ENCODE data around the gene OR4K14. TPM values are rescaled to one million over a fixed set of nuclear protein-coding genes. Genes with fewer than 3 reads are reported as not detected.

Gene OR4K14
- not detected in 2 replicates for total RNA-seq

GRCh38 chr14:20019257-20019865, at the start of gene OR4K14:
Gene OR4K14, minus strand, starts transcription at chr14:20019307. Its CDS starts 4,114 bp downstream, at chr14:20015193.

GRCh38 chr14:20059745-20060144, 40.6 kb upstream of the OR4K14 start, which contains the start of gene OR4L1:
Gene OR4L1, plus strand, starts transcription at chr14:20060045. Its CDS starts 0 bp downstream, at chr14:20060045.

DNA sequence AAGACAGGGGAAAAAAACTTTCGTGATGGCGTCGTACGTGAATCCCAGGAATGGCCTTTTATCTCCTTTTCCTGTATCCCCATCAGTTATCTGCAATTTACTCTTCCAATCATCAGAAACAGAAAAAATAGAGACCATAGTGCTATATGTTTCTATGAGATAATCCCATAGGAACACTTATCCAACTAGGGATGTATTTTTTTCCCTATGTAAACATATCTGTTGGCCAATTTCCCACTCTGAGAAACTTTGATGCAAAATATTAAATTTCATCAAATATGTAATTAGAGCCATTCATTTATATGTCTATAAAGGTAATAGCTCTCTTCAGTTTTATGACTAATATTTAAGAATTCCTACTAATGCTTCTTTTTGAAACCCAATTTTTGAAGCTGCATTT, 16.8 kb upstream of the OR4K14 start, which contains the start of gene OR4K13:
Gene OR4K13 (minus strand): TSS at position 101 of the 400 bp plus-strand sequence. CDS start 1,280 bp downstream, outside the sequence.

GRCh38 chr14:20001863-20002262, 17.2 kb downstream of the OR4K14 start, which contains the start of gene OR4Q2:
Gene OR4Q2, plus strand, starts transcription at chr14:20002163.

GRCh38 chr14:19975291-19975690, 43.8 kb downstream of the OR4K14 start, which contains the start of gene OR4K15:
Gene OR4K15, plus strand, starts transcription at chr14:19975591. Its CDS starts 0 bp downstream, at chr14:19975591.

Other genes starting within 250 kb of the OR4K14 start
- gene OR4M1, start 245.8 kb downstream of the OR4K14 start, total RNA-seq = not detected in 2 replicates
- gene OR4N2, start 215.5 kb downstream of the OR4K14 start, total RNA-seq = not detected in 2 replicates
- not detected in 2 replicates for gene OR4K2, start 144.2 kb downstream of the OR4K14 start, total RNA-seq
- gene OR4K5, start 98.7 kb downstream of the OR4K14 start, total RNA-seq = not detected in 2 replicates
- not detected in 2 replicates for gene OR4K1, start 88.4 kb downstream of the OR4K14 start, total RNA-seq
- not detected in 2 replicates for gene OR4K15, start 43.7 kb downstream of the OR4K14 start, total RNA-seq
- gene OR4Q2, start 17.1 kb downstream of the OR4K14 start, total RNA-seq = not detected in 2 replicates
- not detected in 2 replicates for gene OR4K13, start 16.7 kb upstream of the OR4K14 start, total RNA-seq
- not detected in 2 replicates for gene OR4L1, start 40.7 kb upstream of the OR4K14 start, total RNA-seq
- not detected in 2 replicates for gene OR4K17, start 91.4 kb upstream of the OR4K14 start, total RNA-seq
- not detected in 2 replicates for gene OR4N5, start 119.5 kb upstream of the OR4K14 start, total RNA-seq
- gene OR11G2, start 171.6 kb upstream of the OR4K14 start, total RNA-seq = not detected in 2 replicates
- not detected in 2 replicates for gene OR11H6, start 204.4 kb upstream of the OR4K14 start, total RNA-seq
- not detected in 2 replicates for gene OR11H7, start 209.7 kb upstream of the OR4K14 start, total RNA-seq
- not detected in 2 replicates for gene OR11H4, start 220.0 kb upstream of the OR4K14 start, total RNA-seq

Data from mammary microvascular endothelial cell (primary cell).